ENCODE measurements around the gene IGFLR1. TPM values are rescaled to one million over a fixed set of nuclear protein-coding genes. Genes with fewer than 3 reads are reported as not detected.

The IGFLR1 gene
- total RNA-seq, 6 experiments from 2014 or later = 0.76 to 2.8 (median 1.4) TPM

DNA sequence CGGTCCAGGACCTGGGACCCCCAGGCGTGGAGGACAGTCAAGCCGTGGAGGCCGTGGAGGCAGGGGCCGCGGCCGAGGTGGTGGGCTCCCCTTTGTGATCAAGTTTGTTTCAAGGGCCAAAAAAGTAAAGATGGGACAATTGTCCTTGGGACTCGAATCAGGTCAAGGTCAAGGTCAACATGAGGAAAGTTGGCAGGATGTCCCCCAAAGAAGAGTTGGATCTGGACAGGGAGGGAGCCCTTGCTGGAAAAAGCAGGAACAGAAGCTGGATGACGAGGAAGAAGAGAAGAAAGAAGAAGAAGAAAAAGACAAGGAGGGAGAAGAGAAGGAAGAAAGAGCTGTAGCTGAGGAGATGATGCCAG is 22.1 kb downstream of the IGFLR1 start:
- Mint-ChIP-seq H3K4me3 (no peak overlapping the region), H3K36me3 (ENCODE audit: low read depth) (peaks cover 8% of the 10 kb centered on the region; the same call in 1 of the 2 replicates), H3K9me3 (no peaks in the 10 kb centered on the region), H3K27me3 (ENCODE audit: insufficient read depth) (peaks cover 3% of the 10 kb centered on the region; the same call in 1 of the 2 replicates), H3K4me1 (ENCODE audit: low read depth) (peaks cover 22% of the 10 kb centered on the region), H3K27ac (peak overlapping the region; percentile 56; the same call in 1 of the 2 replicates)
- TF ChIP-seq, protein P1, sequence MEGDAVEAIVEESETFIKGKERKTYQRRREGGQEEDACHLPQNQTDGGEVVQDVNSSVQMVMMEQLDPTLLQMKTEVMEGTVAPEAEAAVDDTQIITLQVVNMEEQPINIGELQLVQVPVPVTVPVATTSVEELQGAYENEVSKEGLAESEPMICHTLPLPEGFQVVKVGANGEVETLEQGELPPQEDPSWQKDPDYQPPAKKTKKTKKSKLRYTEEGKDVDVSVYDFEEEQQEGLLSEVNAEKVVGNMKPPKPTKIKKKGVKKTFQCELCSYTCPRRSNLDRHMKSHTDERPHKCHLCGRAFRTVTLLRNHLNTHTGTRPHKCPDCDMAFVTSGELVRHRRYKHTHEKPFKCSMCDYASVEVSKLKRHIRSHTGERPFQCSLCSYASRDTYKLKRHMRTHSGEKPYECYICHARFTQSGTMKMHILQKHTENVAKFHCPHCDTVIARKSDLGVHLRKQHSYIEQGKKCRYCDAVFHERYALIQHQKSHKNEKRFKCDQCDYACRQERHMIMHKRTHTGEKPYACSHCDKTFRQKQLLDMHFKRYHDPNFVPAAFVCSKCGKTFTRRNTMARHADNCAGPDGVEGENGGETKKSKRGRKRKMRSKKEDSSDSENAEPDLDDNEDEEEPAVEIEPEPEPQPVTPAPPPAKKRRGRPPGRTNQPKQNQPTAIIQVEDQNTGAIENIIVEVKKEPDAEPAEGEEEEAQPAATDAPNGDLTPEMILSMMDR (IDR thresholded peaks at IDR 0.05) = no peak
- DNase-seq = no peak

DNA sequence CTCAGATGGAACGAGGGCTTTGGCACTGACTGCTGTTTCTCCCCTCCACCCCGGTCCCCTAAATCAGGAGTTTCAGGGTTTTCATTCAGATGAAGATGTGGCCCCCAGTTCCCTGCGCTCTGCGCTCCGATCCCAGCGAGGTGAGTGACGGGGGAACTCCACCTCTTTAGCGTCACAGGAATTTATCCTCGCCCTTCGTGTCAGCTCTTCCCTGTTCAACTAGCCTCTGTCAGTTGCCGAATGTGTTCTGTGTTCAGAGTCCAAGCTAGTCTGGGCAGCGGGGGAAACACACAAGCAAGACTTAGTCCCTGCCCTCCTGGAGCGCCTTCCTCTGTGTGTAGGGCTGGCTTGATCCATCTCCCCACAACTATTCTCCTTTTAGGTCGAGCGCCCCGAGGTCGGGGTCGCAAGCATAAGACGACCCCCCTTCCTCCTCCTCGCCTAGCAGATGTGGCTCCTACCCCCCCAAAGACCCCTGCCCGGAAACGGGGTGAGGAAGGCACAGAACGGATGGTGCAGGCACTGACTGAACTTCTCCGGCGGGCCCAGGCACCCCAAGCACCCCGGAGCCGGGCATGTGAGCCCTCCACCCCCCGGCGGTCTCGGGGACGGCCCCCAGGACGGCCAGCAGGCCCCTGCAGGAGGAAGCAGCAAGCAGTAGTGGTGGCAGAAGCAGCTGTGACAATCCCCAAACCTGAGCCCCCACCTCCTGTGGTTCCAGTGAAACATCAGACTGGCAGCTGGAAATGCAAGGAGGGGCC is 22.7 kb downstream of the IGFLR1 start:
- H3K4me1 Mint-ChIP-seq (ENCODE audit: low read depth) = peaks cover 22% of the 10 kb centered on the region
- H3K27ac Mint-ChIP-seq = peak overlapping the region; percentile 84
- TF ChIP-seq, protein P1 (IDR thresholded peaks at IDR 0.05) = no peak
- H3K4me3 Mint-ChIP-seq = peak overlapping the region; percentile 95
- H3K9me3 Mint-ChIP-seq = no peaks in the 10 kb centered on the region
- peaks cover 3% of the 10 kb centered on the region; the same call in 1 of the 2 replicates for H3K27me3 Mint-ChIP-seq (ENCODE audit: insufficient read depth)
- H3K36me3 Mint-ChIP-seq (ENCODE audit: low read depth) = peaks cover 8% of the 10 kb centered on the region; the same call in 1 of the 2 replicates
- DNase-seq = no peak

DNA sequence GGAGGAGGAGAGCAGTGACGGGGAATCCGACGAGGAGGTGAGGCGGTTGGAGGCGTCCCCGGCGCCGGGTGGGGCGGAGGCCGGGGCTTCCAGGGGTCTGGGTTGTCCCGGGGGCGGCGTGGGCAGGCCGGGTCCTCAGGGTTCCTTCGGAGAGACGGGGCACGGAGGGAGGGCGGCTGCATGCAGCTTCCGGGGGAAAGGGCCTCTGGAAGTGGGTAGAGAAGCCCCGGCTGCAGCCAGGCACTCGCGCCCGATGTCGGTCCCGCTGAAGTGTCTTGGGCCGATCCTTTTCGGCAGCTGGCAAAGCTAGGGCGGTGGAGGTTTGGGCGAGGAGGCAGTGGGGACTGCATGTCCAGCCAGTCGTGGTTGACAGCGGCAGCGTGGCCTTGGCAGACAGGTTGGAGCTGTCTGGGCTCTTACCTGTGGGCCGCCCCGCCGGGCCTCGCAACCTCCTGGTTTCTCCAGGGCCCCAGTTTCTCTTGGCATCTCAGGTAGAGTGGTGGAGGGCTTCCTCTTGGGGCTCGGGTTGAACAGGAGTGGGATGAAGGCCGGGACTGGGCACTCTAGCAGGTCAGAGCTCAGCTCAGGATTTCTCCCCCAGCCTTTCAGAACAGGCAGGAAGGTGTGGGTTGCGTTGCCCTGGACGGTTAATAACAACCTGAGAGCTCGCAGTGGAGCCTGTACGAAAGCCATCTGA is 23.8 kb downstream of the IGFLR1 start:
- TF ChIP-seq, protein P1 (IDR thresholded peaks at IDR 0.05) = no peak
- H3K27me3 Mint-ChIP-seq (ENCODE audit: insufficient read depth) = peaks cover 3% of the 10 kb centered on the region; the same call in 1 of the 2 replicates
- peak overlapping the region; percentile 84 for H3K27ac Mint-ChIP-seq

DNA sequence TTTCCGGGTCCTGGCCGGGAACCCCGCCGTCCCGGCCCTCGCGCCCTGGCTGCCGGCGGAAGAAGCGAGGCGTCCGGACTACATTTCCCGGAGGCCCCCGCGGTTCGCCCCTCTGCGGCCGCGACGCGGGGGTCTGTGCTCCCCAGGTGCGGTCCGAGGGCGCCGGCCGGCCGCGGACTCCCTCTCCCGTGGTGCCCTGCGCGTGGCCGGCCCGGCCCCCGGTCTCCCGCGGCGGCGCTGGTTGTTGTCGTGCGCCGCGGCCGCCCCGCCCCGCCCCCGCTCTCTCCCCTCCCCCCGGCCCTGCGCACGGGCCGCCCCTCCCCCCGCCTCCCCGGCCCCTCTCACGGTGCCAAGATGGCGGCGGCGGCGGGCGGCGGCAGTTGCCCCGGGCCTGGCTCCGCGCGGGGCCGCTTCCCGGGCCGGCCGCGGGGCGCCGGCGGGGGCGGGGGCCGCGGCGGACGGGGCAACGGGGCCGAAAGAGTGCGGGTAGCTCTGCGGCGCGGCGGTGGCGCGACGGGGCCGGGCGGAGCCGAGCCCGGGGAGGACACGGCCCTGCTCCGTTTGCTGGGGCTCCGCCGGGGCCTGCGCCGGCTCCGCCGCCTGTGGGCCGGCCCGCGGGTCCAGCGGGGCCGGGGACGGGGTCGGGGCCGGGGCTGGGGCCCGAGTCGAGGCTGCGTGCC is 24.4 kb downstream of the IGFLR1 start, which contains the start of gene KMT2B:
KMT2B (plus strand) TSS at position 339 of the 680 bp plus-strand sequence; CDS start at position 355, 16 bp downstream.
- peak within 1 kb of the TSS; percentile 95 for H3K4me3 Mint-ChIP-seq
- TF ChIP-seq, protein P1 (IDR thresholded peaks at IDR 0.05) = no peak
- peak; percentile 93 for DNase-seq

More for the DNA sequence above, 23.8 kb downstream of the IGFLR1 start:
- no peak for DNase-seq
- peak overlapping the region; percentile 95 for H3K4me3 Mint-ChIP-seq
- peaks cover 8% of the 10 kb centered on the region; the same call in 1 of the 2 replicates for H3K36me3 Mint-ChIP-seq (ENCODE audit: low read depth)
- no peaks in the 10 kb centered on the region for H3K9me3 Mint-ChIP-seq
- H3K4me1 Mint-ChIP-seq (ENCODE audit: low read depth) = peaks cover 22% of the 10 kb centered on the region

More for the DNA sequence above, 24.4 kb downstream of the IGFLR1 start, which contains the start of gene KMT2B:
- Mint-ChIP-seq H3K9me3 (no peaks in the 10 kb centered on the region), H3K4me1 (ENCODE audit: low read depth) (peaks cover 22% of the 10 kb centered on the region), H3K27me3 (ENCODE audit: insufficient read depth) (peaks cover 3% of the 10 kb centered on the region; the same call in 1 of the 2 replicates), H3K27ac (peak within 1 kb of the TSS; percentile 92), H3K36me3 (ENCODE audit: low read depth) (peaks cover 8% of the 10 kb centered on the region; the same call in 1 of the 2 replicates)
